ENCODE measurements around the gene SLC5A12.

- TF ChIP-seq EZH2 (IDR thresholded peaks at IDR 0.05; ENCODE audit: insufficient read depth, poor library complexity, severe bottlenecking) = no peak
- TF ChIP-seq EZH2phosphoT487 (IDR thresholded peaks at IDR 0.05; ENCODE audit: insufficient read depth, low read depth) = no peak
These were observed 56.8 kb downstream of the SLC5A12 start for GRCh38 chr11:26665036-26665435.
